ENCODE results near the gene SCN7A.

SCN7A gene

GRCh38 chr2:166404831-166405568 lies 89.0 kb downstream of the SCN7A start:
- DNase-seq (ENCODE audit: low read depth in 2 of 2): no peak

- DNase-seq (ENCODE audit: low read depth in 2 of 2): no peak
Observed at GRCh38 chr2:166394245-166394644, 99.8 kb downstream of the SCN7A start.

GRCh38 chr2:166393008-166393407 lies 101.0 kb downstream of the SCN7A start:
- DNase-seq (ENCODE audit: low read depth in 2 of 2): no peak

- DNase-seq (ENCODE audit: low read depth in 2 of 2): no peak
Observed at GRCh38 chr2:166388481-166389070, 105.5 kb downstream of the SCN7A start.

GRCh38 chr2:166385313-166385712 lies 108.7 kb downstream of the SCN7A start:
- DNase-seq (ENCODE audit: low read depth in 2 of 2): no peak

- DNase-seq (ENCODE audit: low read depth in 2 of 2): no peak
Observed at GRCh38 chr2:166384774-166385173, 109.3 kb downstream of the SCN7A start.

GRCh38 chr2:166382448-166382847 lies 111.6 kb downstream of the SCN7A start:
- DNase-seq (ENCODE audit: low read depth in 2 of 2): no peak

- no peak for DNase-seq (ENCODE audit: low read depth in 2 of 2)
Observed at GRCh38 chr2:166380615-166381014, 113.4 kb downstream of the SCN7A start.

- no peak for DNase-seq (ENCODE audit: low read depth in 2 of 2)
Observed at GRCh38 chr2:166376873-166377272, 117.2 kb downstream of the SCN7A start.

- no peak for DNase-seq (ENCODE audit: low read depth in 2 of 2)
Observed at GRCh38 chr2:166376488-166376828, 117.6 kb downstream of the SCN7A start.

GRCh38 chr2:166375736-166376487 lies 118.1 kb downstream of the SCN7A start, which contains the start of gene SCN9A:
TSS of gene SCN9A (minus strand) at chr2:166375944. CDS start at chr2:166311756, 64,188 bp downstream.
- DNase-seq (ENCODE audit: low read depth in 2 of 2): no peak

GRCh38 chr2:166375195-166375735 lies 118.8 kb downstream of the SCN7A start:
- DNase-seq (ENCODE audit: low read depth in 2 of 2): no peak

- DNase-seq (ENCODE audit: low read depth in 2 of 2): no peak
Observed at GRCh38 chr2:166373951-166374350, 120.1 kb downstream of the SCN7A start.

GRCh38 chr2:166373539-166373938 lies 120.5 kb downstream of the SCN7A start:
- DNase-seq (ENCODE audit: low read depth in 2 of 2): no peak

- DNase-seq (ENCODE audit: low read depth in 2 of 2): no peak
Observed at GRCh38 chr2:166373105-166373504, 120.9 kb downstream of the SCN7A start.

- DNase-seq (ENCODE audit: low read depth in 2 of 2): no peak
Observed at GRCh38 chr2:166372046-166372445, 122.0 kb downstream of the SCN7A start.

GRCh38 chr2:166365803-166366420 lies 128.1 kb downstream of the SCN7A start:
- DNase-seq (ENCODE audit: low read depth in 2 of 2): no peak

- DNase-seq (ENCODE audit: low read depth in 2 of 2): no peak
Observed at GRCh38 chr2:166365239-166365638, 128.8 kb downstream of the SCN7A start.

- no peak for DNase-seq (ENCODE audit: low read depth in 2 of 2)
Observed at GRCh38 chr2:166364476-166365161, 129.4 kb downstream of the SCN7A start.

- no peak for DNase-seq (ENCODE audit: low read depth in 2 of 2)
Observed at GRCh38 chr2:166361351-166362153, 132.5 kb downstream of the SCN7A start.

- no peak for DNase-seq (ENCODE audit: low read depth in 2 of 2)
Observed at GRCh38 chr2:166360906-166361305, 133.1 kb downstream of the SCN7A start.

All from stimulated activated CD8-positive, alpha-beta memory T cell treated with anti-CD3 and anti-CD28 coated beads, Interleukin-2, amount 100 ng/mL, for 1 hour (primary cell).